Memory B cell (primary cell): ENCODE measurements around the gene CYP3A4.
"Not testable (repeated sequence)": the region's sequence is repeated elsewhere in the genome, so short reads cannot be mapped to it uniquely, and the experiment has no call there.

ENCODE experiments used
- ATAC-seq: fragments of 150-1000 bp; cut with Tn5 transposase; 2 replicates; pipeline ENCODE4 v1.10.0; 2021; ENCODE audit warnings: low read depth, mild to moderate bottlenecking, moderate library complexity
- DNase-seq, 2 donors: peaks; one replicate each; pipeline ENCODE4 v3.0.0; 2022; ENCODE audit warnings: low spot score in 2 of 2
- H3K27ac Mint-ChIP-seq: one replicate; pipeline ENCODE4 v1.8.0; 2022; ENCODE audit warnings: mild to moderate bottlenecking, moderate library complexity, mixed read lengths
- H3K27me3 Mint-ChIP-seq: one replicate; pipeline ENCODE4 v1.8.0; 2022; ENCODE audit warnings: mixed read lengths
- H3K36me3 Mint-ChIP-seq: one replicate; pipeline ENCODE4 v1.8.0; 2022; ENCODE audit warnings: mild to moderate bottlenecking, mixed read lengths
- H3K4me1 Mint-ChIP-seq: one replicate; pipeline ENCODE4 v1.8.0; 2022; ENCODE audit warnings: mixed read lengths
- H3K4me3 Mint-ChIP-seq: one replicate; pipeline ENCODE4 v1.8.0; 2022; ENCODE audit warnings: mild to moderate bottlenecking, moderate library complexity, mixed read lengths
- H3K9me3 Mint-ChIP-seq: one replicate; pipeline ENCODE4 v1.8.0; 2022; ENCODE audit warnings: mixed read lengths

CYP3A4 gene

DNA sequence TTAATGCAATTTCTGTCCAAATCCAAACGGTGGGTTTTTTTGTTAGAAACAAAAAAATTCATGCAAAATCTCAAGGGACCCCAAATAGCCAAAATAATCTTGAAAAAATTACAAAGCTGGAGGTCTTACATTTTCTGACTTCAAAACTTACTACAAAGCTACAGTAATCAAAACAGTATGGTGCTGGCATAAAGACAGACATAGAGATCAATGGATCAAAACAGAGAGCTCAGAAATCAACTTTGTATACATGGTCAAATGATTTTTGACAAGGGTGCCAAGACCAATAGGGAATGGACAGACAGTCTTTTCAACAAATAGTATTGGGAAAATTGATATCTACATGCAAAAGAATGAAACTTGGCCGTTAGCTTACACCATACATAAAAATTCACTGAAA is 21.7 kb upstream of the CYP3A4 start:
- peaks cover 27% of the 10 kb centered on the region for H3K27me3 Mint-ChIP-seq
- no peaks in the 10 kb centered on the region for H3K4me1 Mint-ChIP-seq
- H3K27ac Mint-ChIP-seq, result no peak overlapping the region
- DNase-seq (no peak), ATAC-seq (no peak)
- no peak overlapping the region for H3K4me3 Mint-ChIP-seq
- H3K36me3 Mint-ChIP-seq, result peaks cover 5% of the 10 kb centered on the region
- H3K9me3 Mint-ChIP-seq, result peaks cover 8% of the 10 kb centered on the region

DNA sequence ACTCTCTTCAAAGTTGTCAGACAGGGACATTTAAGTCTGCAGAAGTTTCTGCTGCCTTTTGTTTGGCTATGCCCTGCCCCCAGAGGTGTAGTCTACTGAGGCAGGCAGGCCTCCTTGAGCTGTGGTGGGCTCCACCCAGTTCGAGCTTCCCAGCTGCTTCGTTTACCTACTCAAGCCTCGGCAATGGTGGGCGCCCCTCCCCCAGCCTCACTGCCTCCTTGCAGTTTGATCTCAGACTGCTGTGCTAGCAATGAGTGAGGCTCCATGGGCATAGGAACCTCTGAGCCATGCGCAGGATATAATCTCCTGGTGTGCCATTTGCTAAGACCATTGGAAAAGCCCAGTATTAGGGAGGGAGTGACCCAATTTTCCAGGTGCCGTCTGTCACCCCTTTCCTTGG is 19.1 kb upstream of the CYP3A4 start:
- not testable (repeated sequence) for ATAC-seq, DNase-seq, H3K4me3 Mint-ChIP-seq, H3K36me3 Mint-ChIP-seq, H3K27ac Mint-ChIP-seq, H3K4me1 Mint-ChIP-seq
- Mint-ChIP-seq H3K9me3 (peaks cover 10% of the 10 kb centered on the region), H3K27me3 (peaks cover 27% of the 10 kb centered on the region)

DNA sequence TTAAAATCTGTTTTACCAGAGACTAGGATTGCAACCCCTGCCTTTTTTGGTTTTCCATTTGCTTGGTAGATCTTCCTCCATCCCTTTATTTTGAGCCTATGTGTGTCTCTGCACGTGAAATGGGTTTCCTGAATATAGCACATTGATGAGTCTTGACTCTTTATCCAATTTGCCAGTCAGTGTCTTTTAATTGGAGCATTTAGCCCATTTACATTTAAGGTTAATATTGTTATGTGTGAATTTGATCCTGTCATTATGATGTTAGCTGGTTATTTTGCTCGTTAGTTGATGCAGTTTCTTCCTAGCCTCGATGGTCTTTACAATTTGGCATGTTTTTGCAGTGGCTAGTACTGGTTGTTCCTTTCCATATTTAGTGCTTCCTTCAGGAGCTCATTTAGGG is 17.4 kb upstream of the CYP3A4 start:
- ATAC-seq, H3K4me1 Mint-ChIP-seq, H3K4me3 Mint-ChIP-seq, H3K36me3 Mint-ChIP-seq, H3K27ac Mint-ChIP-seq, DNase-seq: not testable (repeated sequence)
- Mint-ChIP-seq H3K9me3 (peaks cover 10% of the 10 kb centered on the region), H3K27me3 (peaks cover 21% of the 10 kb centered on the region)

DNA sequence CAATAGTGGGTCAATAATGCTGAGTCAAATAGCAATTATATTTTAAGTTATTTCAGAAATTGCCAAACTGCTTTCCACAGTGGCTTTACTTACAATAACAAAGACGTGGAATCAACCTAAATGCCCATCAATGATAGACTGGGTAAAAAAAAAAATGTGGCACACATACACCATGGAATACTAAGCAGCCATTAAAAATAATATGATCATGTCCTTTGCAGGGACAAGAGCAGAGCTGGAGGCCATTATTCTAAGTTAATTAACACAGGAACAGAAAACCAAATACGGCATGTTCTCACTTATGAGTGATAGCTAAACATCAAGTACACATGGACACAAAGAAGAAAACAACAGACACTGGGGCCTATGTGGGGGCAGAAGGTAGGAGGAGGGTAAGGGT is 15.0 kb upstream of the CYP3A4 start:
- Mint-ChIP-seq H3K27me3 (peaks cover 19% of the 10 kb centered on the region), H3K9me3 (peaks cover 4% of the 10 kb centered on the region), H3K27ac (no peak overlapping the region), H3K36me3 (peaks cover 2% of the 10 kb centered on the region), H3K4me1 (no peaks in the 10 kb centered on the region), H3K4me3 (no peak overlapping the region)
- no peak for ATAC-seq
- no peak for DNase-seq

DNA sequence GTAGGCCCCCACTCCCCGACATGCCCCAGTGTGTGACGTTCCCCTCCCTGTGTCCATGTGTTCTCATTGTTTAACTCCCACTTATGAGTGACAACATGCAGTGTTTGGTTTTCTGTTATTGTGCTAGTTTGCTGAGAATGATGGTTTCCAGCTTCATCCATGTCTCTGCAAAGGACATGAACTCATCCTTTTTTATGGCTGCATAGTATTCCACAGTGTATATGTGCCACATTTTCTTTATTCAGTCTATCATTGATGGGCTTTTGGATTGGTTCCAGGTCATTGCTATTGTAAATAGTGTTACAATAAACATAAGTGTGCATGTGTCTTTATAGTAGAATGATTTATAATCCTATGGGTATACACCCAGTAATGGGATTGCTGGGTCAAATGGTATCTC is 11.9 kb upstream of the CYP3A4 start:
- DNase-seq, H3K9me3 Mint-ChIP-seq, H3K4me1 Mint-ChIP-seq, H3K36me3 Mint-ChIP-seq, H3K27ac Mint-ChIP-seq, H3K4me3 Mint-ChIP-seq, ATAC-seq: not testable (repeated sequence)
- H3K27me3 Mint-ChIP-seq, result peaks cover 16% of the 10 kb centered on the region

DNA sequence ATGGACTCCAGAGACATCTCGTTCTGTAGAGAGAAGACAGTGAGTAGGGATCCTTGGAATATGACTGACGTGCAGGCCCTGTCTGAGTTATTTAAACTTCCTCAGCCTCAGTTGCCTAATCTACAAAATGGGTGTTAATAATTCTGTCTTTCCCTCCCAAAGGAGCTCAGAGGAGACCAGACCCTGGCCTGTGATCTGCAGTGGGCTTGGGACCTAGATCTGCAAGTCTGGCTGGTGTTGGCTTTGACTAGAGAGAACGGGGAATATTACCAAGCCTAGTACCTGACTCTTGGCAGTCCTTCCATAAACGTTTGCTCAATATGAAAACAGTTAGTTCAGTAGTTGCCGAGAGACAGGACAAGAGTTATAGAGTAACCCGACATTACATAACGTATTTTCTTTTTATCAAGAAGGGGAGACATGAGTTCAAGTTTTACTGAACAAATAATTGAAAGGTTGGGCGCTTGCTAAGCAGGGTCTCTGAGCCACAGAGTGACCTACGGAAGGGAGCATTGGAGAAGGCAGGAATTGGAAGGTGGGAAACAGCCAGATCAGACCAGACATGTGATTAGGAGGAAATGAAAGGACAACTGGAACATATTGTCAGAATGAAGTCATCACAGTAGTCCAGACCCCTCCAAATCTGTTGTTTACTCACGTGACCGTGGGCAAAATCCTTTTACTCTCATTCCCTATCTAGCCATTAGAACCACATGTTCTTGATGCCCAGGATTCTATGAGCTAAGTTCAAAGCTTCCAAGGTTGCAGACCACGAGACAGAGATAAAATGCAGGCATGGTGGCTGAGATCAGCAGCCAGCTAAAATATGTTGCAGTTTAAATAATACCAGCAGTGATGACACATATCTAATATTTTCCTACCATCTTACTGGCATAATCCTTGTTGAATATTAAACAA is 10.9 kb upstream of the CYP3A4 start:
- ATAC-seq (no peak), DNase-seq (no peak)
- Mint-ChIP-seq H3K9me3 (peaks cover 3% of the 10 kb centered on the region), H3K4me1 (no peaks in the 10 kb centered on the region), H3K27ac (no peak overlapping the region), H3K4me3 (no peak overlapping the region), H3K27me3 (peaks cover 18% of the 10 kb centered on the region), H3K36me3 (no peaks in the 10 kb centered on the region)

DNA sequence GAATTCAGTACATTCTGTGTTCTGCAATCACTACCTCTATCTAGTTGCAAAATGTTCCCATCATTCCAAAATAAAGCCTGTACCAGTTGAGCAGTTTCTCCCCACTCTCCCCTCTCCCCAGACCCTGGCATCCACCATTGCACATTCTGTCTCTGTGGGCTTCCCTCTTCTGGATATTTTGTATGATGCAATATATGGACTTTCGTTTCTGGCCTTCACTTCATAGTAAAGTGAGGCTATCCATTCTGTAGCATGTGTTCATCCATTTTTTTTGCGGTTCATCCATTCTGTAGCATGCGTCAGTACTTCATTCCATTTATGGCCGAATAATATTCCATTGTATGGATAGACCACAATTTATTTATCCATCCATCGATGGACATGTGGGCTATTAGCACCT is 9.5 kb upstream of the CYP3A4 start:
- H3K27me3 Mint-ChIP-seq, result peaks cover 21% of the 10 kb centered on the region
- no peaks in the 10 kb centered on the region for H3K4me1 Mint-ChIP-seq
- H3K27ac Mint-ChIP-seq, result no peak overlapping the region

DNA sequence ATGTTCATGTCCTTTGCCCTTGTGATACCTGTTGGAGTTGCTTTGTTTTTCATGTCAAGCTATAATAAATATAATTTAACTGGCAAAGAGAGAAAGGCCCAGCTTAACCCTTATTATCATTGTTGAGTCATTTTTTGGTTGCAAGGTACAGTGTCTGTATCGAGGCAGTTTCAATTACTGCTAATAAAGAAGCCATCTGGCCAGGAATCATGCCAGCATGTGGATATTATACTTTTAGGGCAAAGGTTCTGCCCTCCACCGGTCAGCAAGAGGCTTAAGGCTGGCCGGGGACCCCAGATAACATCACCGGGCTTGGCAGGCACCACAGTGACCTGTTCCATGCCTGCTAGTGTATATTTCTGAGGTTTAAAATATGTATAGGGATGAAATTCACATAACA is 9.0 kb upstream of the CYP3A4 start:
- Mint-ChIP-seq H3K36me3 (no peaks in the 10 kb centered on the region), H3K4me3 (no peak overlapping the region), H3K27ac (no peak overlapping the region), H3K27me3 (peaks cover 21% of the 10 kb centered on the region), H3K9me3 (no peaks in the 10 kb centered on the region), H3K4me1 (no peaks in the 10 kb centered on the region)
- no peak for ATAC-seq
- no peak for DNase-seq

More for the DNA sequence above, 9.5 kb upstream of the CYP3A4 start:
- no peak for DNase-seq
- no peak for ATAC-seq
- H3K4me3 Mint-ChIP-seq, result no peak overlapping the region
- H3K9me3 Mint-ChIP-seq, result no peaks in the 10 kb centered on the region
- H3K36me3 Mint-ChIP-seq, result no peaks in the 10 kb centered on the region

DNA sequence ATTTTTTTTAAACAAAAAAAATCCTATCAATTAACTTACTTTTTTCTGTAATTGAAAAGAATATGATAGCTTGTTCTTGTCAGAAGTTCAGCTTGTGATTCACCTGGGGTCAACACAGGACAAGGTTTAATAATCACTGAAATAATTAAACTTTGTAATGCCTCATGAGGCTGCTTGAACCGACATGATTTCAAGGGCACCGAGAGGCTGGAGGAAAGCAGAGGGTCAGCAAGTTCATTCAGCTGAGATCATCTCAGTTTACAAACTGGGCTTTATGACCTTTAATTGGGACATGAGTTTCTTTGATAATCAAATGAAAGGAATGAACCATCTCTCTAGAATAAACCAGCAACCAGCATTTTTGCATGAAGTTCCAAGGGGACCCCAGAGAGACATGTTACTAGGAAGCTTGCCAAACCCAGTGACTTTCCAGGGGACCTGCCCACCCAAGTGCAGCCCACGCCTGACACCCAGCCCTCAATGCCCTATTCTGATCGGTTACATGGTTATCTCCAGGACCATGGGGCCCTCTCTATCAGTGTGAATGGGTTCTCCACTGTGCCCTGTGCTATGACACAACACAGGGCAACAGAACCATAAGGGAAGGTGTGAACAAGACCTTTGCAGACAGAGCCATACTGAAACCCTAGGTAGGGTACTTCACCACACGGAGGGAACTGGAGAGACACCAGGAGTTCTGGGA is 7.8 kb upstream of the CYP3A4 start:
- Mint-ChIP-seq H3K4me1 (no peaks in the 10 kb centered on the region), H3K4me3 (no peak overlapping the region), H3K27ac (no peak overlapping the region), H3K9me3 (no peaks in the 10 kb centered on the region), H3K27me3 (peaks cover 24% of the 10 kb centered on the region), H3K36me3 (no peaks in the 10 kb centered on the region)
- ATAC-seq (no peak), DNase-seq (no peak)

DNA sequence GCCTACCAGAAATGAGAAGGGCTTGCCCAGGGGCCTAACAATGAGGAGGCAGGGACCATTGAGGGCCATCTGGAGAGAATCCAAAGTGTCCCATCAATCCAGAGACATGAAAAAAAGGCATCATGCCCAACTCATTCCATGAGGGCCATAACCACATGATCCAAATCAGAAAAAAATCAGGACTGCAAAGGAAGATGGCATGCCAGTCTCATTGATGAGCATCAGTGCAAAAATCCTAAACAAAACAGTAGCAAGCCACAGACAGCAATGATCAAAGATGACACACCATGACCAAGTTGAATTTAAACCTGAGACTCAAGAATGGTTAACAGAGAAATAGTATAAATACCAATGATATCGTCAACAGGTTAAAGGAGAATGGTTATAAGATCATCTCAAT is 7.0 kb upstream of the CYP3A4 start:
- no peak for DNase-seq
- Mint-ChIP-seq H3K27me3 (peaks cover 24% of the 10 kb centered on the region), H3K36me3 (no peaks in the 10 kb centered on the region), H3K9me3 (no peaks in the 10 kb centered on the region), H3K4me3 (no peak overlapping the region), H3K4me1 (no peaks in the 10 kb centered on the region), H3K27ac (no peak overlapping the region)
- ATAC-seq, result no peak

DNA sequence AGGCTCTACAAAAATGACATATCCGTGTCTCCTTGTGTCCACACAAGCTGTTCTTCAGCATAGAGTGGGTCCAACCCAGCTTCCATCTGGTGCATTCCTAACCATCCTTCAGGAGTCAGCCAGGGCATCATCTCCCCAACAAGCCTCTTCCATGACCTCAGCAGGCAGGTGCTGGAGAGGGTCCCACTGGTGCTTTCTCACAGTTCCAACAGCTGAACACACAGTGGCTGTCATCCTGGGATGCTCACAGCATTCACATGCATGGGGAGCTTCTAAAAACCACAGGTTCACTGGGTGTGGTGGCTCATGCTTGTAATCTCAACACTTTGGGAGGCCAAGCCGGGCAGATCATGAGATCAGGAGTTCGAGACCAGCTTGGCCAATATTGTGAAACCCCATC is 6.4 kb upstream of the CYP3A4 start:
- Mint-ChIP-seq H3K36me3 (no peaks in the 10 kb centered on the region), H3K27me3 (peaks cover 25% of the 10 kb centered on the region), H3K4me3 (no peak overlapping the region), H3K4me1 (no peaks in the 10 kb centered on the region), H3K9me3 (no peaks in the 10 kb centered on the region), H3K27ac (no peak overlapping the region)
- DNase-seq (no peak), ATAC-seq (no peak)

DNA sequence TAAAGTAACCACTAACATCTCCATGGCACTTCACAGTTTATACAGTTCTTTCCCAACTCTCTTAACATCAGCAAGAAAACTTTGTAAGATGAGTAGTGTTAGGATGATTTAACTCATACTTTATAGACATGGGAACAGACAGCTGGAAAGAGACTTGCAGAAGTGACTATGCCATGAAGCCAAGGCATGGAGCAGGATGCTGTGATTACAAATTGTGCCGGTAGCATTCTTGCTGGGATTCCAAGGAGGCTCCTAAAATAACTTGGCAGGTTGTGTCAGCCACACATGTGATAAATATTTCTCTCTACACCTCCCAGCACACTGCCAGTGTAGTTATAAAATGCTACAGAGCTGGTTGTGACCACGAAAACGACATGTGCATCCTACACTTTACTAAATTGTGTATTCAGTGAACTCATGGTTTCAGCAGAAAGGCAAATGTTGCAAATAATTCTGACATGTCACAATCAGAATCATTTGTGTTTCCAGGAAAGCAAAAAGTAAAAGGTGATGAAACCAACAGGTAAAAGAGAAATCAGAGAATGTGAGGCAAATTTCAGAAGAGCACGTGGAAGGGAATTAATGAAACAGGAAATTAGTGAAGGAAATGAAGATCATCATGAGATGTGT is 5.6 kb upstream of the CYP3A4 start:
- H3K9me3 Mint-ChIP-seq, result no peaks in the 10 kb centered on the region
- ATAC-seq (no peak), DNase-seq (no peak)
- no peak overlapping the region for H3K27ac Mint-ChIP-seq
- no peak overlapping the region for H3K4me3 Mint-ChIP-seq
- no peaks in the 10 kb centered on the region for H3K4me1 Mint-ChIP-seq
- H3K36me3 Mint-ChIP-seq, result no peaks in the 10 kb centered on the region
- peaks cover 26% of the 10 kb centered on the region for H3K27me3 Mint-ChIP-seq

DNA sequence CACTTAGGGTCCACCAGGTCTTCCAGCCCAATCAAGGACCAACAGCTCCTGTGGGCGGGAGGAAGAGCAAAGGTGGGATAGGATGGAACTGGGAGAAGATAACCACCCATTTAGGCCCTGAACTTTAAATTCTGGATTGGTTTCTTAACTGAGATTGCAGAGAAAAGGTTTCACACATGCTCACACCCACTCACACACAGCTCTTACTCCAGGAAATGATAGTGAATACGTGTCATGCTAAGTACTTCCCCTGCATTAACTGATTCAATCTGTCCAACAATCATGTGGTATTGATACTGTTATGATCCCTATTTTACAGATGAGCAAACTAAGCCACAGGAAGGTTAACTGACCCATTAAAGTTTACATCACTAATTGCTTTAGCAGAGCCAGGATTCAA is 4.6 kb upstream of the CYP3A4 start:
- H3K36me3 Mint-ChIP-seq, result no peaks in the 10 kb centered on the region
- ATAC-seq (no peak), DNase-seq (no peak)
- H3K27ac Mint-ChIP-seq, result no peak overlapping the region
- no peaks in the 10 kb centered on the region for H3K9me3 Mint-ChIP-seq
- H3K27me3 Mint-ChIP-seq, result peaks cover 27% of the 10 kb centered on the region
- no peaks in the 10 kb centered on the region for H3K4me1 Mint-ChIP-seq
- H3K4me3 Mint-ChIP-seq, result no peak overlapping the region

DNA sequence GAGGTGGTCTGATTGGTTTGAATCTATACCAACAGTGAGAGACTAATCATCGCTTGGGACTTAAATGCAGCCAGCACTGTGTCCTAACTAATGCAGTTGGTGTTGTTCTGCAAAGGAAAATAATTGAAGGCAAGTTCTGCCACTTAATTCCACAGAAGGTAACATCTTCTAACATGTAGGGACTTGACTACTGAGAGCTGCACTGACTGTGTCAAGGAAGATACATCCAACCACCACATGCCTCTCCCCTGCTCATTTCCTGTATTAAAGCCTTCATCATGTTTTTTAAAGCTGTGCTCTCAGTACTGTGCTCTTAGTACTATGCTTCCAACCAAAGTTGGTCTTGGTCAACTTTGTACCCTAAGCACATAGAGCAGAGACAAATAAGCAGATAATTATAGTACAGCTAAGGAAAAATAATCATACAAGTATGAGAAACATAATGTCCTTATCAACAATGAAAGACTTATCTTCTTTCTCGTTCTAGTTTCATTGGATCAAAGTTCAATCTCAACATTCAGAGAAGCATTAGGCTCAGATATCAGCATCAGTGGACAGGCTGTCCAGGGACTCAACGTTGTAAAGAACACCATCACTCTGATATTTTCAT is 2.8 kb upstream of the CYP3A4 start:
- Mint-ChIP-seq H3K27ac (no peak overlapping the region), H3K36me3 (no peaks in the 10 kb centered on the region), H3K27me3 (peaks cover 26% of the 10 kb centered on the region), H3K4me1 (no peaks in the 10 kb centered on the region), H3K9me3 (no peaks in the 10 kb centered on the region), H3K4me3 (no peak overlapping the region)
- DNase-seq, result no peak
- ATAC-seq, result no peak
